GM08714 (cell line): ENCODE measurements around the gene NECTIN1.
A peak's percentile ranks its signal among the peaks of the same experiment; 100 is the strongest.

Source experiments
- H3K4me3 ChIP-seq: fragments of 200-500 bp; sonication (Bioruptor generic); 2 replicates; pipeline ENCODE4 v1.5.1; 2014; ENCODE audit warnings: mild to moderate bottlenecking, low read length, inconsistent platforms
- ZNF274 ChIP-seq: IDR thresholded peaks from 2 replicates; pipeline ENCODE4 v1.6.1; 2012; ENCODE audit warnings: mild to moderate bottlenecking, low read depth, low read length

Gene NECTIN1

GRCh38 chr11:119763071-119763728 lies 34.2 kb upstream of the NECTIN1 start:
- no peak for TF ChIP-seq ZNF274
- no peak overlapping the region for H3K4me3 ChIP-seq

GRCh38 chr11:119759747-119760412 lies 30.9 kb upstream of the NECTIN1 start:
- TF ChIP-seq ZNF274, result no peak
- H3K4me3 ChIP-seq, result no peak overlapping the region

- TF ChIP-seq ZNF274, result no peak
- no peak overlapping the region for H3K4me3 ChIP-seq
These were observed 30.3 kb upstream of the NECTIN1 start for GRCh38 chr11:119759324-119759723.

GRCh38 chr11:119758291-119758690 lies 29.3 kb upstream of the NECTIN1 start:
- TF ChIP-seq ZNF274, result no peak

GRCh38 chr11:119757378-119757777 lies 28.4 kb upstream of the NECTIN1 start:
- no peak for TF ChIP-seq ZNF274
- no peak overlapping the region for H3K4me3 ChIP-seq

More at GRCh38 chr11:119758291-119758690, 29.3 kb upstream of the NECTIN1 start:
- H3K4me3 ChIP-seq, result no peak overlapping the region

GRCh38 chr11:119756169-119756865 lies 27.3 kb upstream of the NECTIN1 start:
- TF ChIP-seq ZNF274, result no peak
- H3K4me3 ChIP-seq, result no peak overlapping the region

- no peak overlapping the region for H3K4me3 ChIP-seq
- TF ChIP-seq ZNF274, result no peak
These were observed 26.5 kb upstream of the NECTIN1 start for GRCh38 chr11:119755356-119756071.

- H3K4me3 ChIP-seq, result no peak overlapping the region; the same call in 1 of the 2 replicates
- TF ChIP-seq ZNF274, result no peak
These were observed 25.8 kb upstream of the NECTIN1 start for GRCh38 chr11:119754656-119755355.

GRCh38 chr11:119754199-119754598 lies 25.2 kb upstream of the NECTIN1 start:
- peak overlapping the region; percentile 72; the same call in 1 of the 2 replicates for H3K4me3 ChIP-seq
- no peak for TF ChIP-seq ZNF274

- H3K4me3 ChIP-seq, result peak overlapping the region; percentile 72
These were observed 23.9 kb upstream of the NECTIN1 start for GRCh38 chr11:119752946-119753345.

GRCh38 chr11:119752345-119752871 lies 23.4 kb upstream of the NECTIN1 start:
- peak overlapping the region; percentile 72 for H3K4me3 ChIP-seq
- no peak for TF ChIP-seq ZNF274

More at GRCh38 chr11:119752946-119753345, 23.9 kb upstream of the NECTIN1 start:
- TF ChIP-seq ZNF274, result no peak

- no peak for TF ChIP-seq ZNF274
- no peak overlapping the region for H3K4me3 ChIP-seq
These were observed 21.1 kb upstream of the NECTIN1 start for GRCh38 chr11:119750056-119750455.

- no peak for TF ChIP-seq ZNF274
- no peak overlapping the region for H3K4me3 ChIP-seq
These were observed 20.1 kb upstream of the NECTIN1 start for GRCh38 chr11:119749006-119749565.
